Astrocyte (in vitro differentiated cells and primary cell): ENCODE results near the gene NCK2. TPM values are rescaled to one million over a fixed set of nuclear protein-coding genes. Genes with fewer than 3 reads are reported as not detected.

Source experiments
- DNase-seq: peaks from one replicate; pipeline ENCODE4 v3.0.0-alpha.2; 2010; ENCODE audit warnings: low read depth
- FAIRE-seq: peaks from 2 replicates; lab custom pipeline; 2011; peaks lifted over from hg19 to GRCh38; lab: Jason Lieb, UNC
- H2AFZ ChIP-seq: 2 replicates; pipeline ENCODE4 v1.6.0; 2012; ENCODE audit warnings: low read depth, low read length, inconsistent platforms
- H3K27ac ChIP-seq: 2 replicates; pipeline ENCODE4 v1.5.1; 2011; ENCODE audit warnings: low read depth, low read length, inconsistent platforms
- H3K27me3 ChIP-seq: 2 replicates; pipeline ENCODE4 v1.6.0; 2011; ENCODE audit warnings: low read length, inconsistent platforms; ENCODE audit not compliant: insufficient read depth
- H3K36me3 ChIP-seq: 2 replicates; pipeline ENCODE4 v1.5.1; 2011; ENCODE audit warnings: low read length, inconsistent platforms; ENCODE audit not compliant: insufficient read depth
- H3K4me1 ChIP-seq: 2 replicates; pipeline ENCODE4 v1.5.1; 2011; ENCODE audit warnings: low read length, inconsistent platforms; ENCODE audit not compliant: insufficient read depth
- H3K4me2 ChIP-seq: 2 replicates; pipeline ENCODE4 v1.6.0; 2012; ENCODE audit warnings: low read length, inconsistent platforms
- H3K4me3 ChIP-seq: 2 replicates; pipeline ENCODE4 v1.5.1; 2011; ENCODE audit warnings: low read depth, mild to moderate bottlenecking, low read length, inconsistent platforms; ENCODE audit not compliant: insufficient read depth
- H3K79me2 ChIP-seq: 2 replicates; pipeline ENCODE4 v1.6.0; 2012; ENCODE audit warnings: mild to moderate bottlenecking, low read length, inconsistent platforms; ENCODE audit not compliant: insufficient read depth
- H3K9ac ChIP-seq: 2 replicates; pipeline ENCODE4 v1.6.0; 2012; ENCODE audit warnings: mild to moderate bottlenecking, low read length, inconsistent platforms
- H3K9me3 ChIP-seq: 2 replicates; pipeline ENCODE4 v1.5.1; 2012; ENCODE audit warnings: low read depth, mild to moderate bottlenecking, low read length, inconsistent platforms; ENCODE audit not compliant: insufficient read depth
- H4K20me1 ChIP-seq: 2 replicates; pipeline ENCODE4 v1.6.0; 2012; ENCODE audit warnings: low read length, inconsistent platforms; ENCODE audit not compliant: insufficient read depth
- H3K27ac Mint-ChIP-seq: one replicate; pipeline ENCODE4 v1.8.0; 2021; ENCODE audit warnings: mild to moderate bottlenecking, mixed read lengths; ENCODE audit not compliant: unreplicated experiment
- H3K27me3 Mint-ChIP-seq: one replicate; pipeline ENCODE4 v1.8.0; 2021; ENCODE audit warnings: low read depth, mixed read lengths; ENCODE audit not compliant: unreplicated experiment
- H3K36me3 Mint-ChIP-seq: one replicate; pipeline ENCODE4 v1.8.0; 2021; ENCODE audit warnings: low read depth, mixed read lengths; ENCODE audit not compliant: unreplicated experiment
- H3K4me1 Mint-ChIP-seq: one replicate; pipeline ENCODE4 v1.8.0; 2021; ENCODE audit warnings: low read depth, mixed read lengths; ENCODE audit not compliant: unreplicated experiment
- H3K4me3 Mint-ChIP-seq: one replicate; pipeline ENCODE4 v1.8.0; 2021; ENCODE audit warnings: mild to moderate bottlenecking, moderate library complexity, mixed read lengths; ENCODE audit not compliant: unreplicated experiment
- H3K9me3 Mint-ChIP-seq: one replicate; pipeline ENCODE4 v1.8.0; 2021; ENCODE audit warnings: mild to moderate bottlenecking, mixed read lengths; ENCODE audit not compliant: unreplicated experiment
- CTCF ChIP-seq: IDR thresholded peaks from 2 replicates; pipeline ENCODE4 v1.5.1; 2011; ENCODE audit warnings: low read depth, mild to moderate bottlenecking, inconsistent platforms, low read length, moderate library complexity; ENCODE audit not compliant: insufficient read depth
- EZH2 ChIP-seq: IDR thresholded peaks from 2 replicates; pipeline ENCODE4 v1.6.1; 2012; ENCODE audit warnings: mild to moderate bottlenecking, low read length, inconsistent platforms; ENCODE audit not compliant: insufficient read depth
- total RNA-seq: library from RNA; stranded (reverse); gene quantifications from 2 replicates; pipeline ENCODE4 v1.2.1, GENCODE V29; 2021

Gene NCK2
- total RNA-seq, 1 donor from 2014 or later = 61.6 TPM

DNA sequence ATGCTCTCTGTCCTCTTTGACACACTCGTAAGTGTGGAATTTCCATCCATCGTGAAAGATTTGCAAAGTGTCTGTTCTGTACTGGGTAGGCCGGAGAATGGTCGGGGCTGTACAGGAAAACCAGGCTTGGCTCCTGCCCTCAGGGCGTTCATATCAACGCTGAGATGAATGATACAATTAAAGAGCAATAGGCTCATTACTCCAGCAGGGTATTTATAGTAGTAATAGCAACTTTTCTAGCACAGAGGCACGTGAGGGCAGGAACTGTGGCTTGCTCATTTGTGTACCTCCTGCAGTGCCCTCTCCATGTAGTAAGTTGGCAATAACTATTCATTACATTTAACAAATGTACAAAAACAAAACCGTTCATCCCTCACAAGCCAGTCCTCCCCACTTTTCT is 5.3 kb upstream of the NCK2 start:
- no peaks in the 10 kb centered on the region for H3K9me3 ChIP-seq
- Mint-ChIP-seq H3K4me1 (peaks cover 14% of the 10 kb centered on the region), H3K9me3 (peaks cover 2% of the 10 kb centered on the region), H3K36me3 (no peaks in the 10 kb centered on the region), H3K4me3 (no peak overlapping the region), H3K27me3 (no peaks in the 10 kb centered on the region), H3K27ac (no peak overlapping the region)
- H3K4me1 ChIP-seq = peaks cover 18% of the 10 kb centered on the region
- H3K27ac ChIP-seq = no peak overlapping the region
- no peak for DNase-seq
- no peaks in the 10 kb centered on the region for H3K79me2 ChIP-seq
- H2AFZ ChIP-seq = no peak overlapping the region
- H3K36me3 ChIP-seq = no peaks in the 10 kb centered on the region
- no peak overlapping the region for H3K4me2 ChIP-seq
- H3K9ac ChIP-seq = no peak overlapping the region
- no peak for TF ChIP-seq CTCF
- TF ChIP-seq EZH2 = no peak
- H3K4me3 ChIP-seq = no peak overlapping the region
- no peaks in the 10 kb centered on the region for H3K27me3 ChIP-seq
- no peaks in the 10 kb centered on the region for H4K20me1 ChIP-seq
- no peak for FAIRE-seq

DNA sequence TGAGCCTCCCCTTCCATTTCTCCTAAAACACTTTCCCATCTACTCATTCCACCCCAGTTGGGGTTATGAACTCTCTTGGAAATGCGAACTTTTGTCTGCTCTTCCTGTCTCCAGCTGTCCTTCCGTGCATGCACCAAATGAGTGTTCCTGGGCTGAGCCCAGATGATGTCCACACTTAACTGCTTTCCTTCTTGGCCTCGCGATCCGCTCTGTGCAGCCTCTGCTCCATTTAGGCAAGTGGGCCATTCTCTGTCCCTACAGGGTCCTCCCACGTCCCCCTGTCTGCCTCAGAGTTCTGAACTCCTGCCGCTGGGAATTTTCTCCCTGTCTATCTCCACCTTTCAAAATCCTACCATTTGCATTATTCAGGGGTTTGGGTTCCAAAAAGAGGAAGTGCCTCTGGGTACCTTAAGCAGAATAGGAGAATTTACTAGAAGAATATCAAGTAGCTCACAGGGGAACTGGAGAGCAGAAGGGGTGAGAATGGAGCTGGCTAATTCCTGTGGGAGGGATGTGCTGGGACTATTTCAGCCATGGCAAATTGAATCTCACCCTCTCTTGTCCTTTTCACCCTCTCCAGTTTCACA is 4.7 kb upstream of the NCK2 start:
- Histone ChIP-seq H3K9me3 (no peaks in the 10 kb centered on the region), H3K36me3 (no peaks in the 10 kb centered on the region), H3K27me3 (no peaks in the 10 kb centered on the region), H3K27ac (no peak overlapping the region), H2AFZ (no peak overlapping the region), H4K20me1 (no peaks in the 10 kb centered on the region), H3K79me2 (no peaks in the 10 kb centered on the region), H3K9ac (no peak overlapping the region), H3K4me2 (no peak overlapping the region), H3K4me1 (peaks cover 12% of the 10 kb centered on the region), H3K4me3 (no peak overlapping the region)
- peaks cover 2% of the 10 kb centered on the region for H3K9me3 Mint-ChIP-seq
- peak overlapping the region; percentile 30 for H3K4me3 Mint-ChIP-seq
- DNase-seq (no peak), FAIRE-seq (no peak)
- no peaks in the 10 kb centered on the region for H3K36me3 Mint-ChIP-seq
- no peaks in the 10 kb centered on the region for H3K27me3 Mint-ChIP-seq
- no peak overlapping the region for H3K27ac Mint-ChIP-seq
- H3K4me1 Mint-ChIP-seq = peaks cover 8% of the 10 kb centered on the region
- TF ChIP-seq CTCF (no peak), EZH2 (no peak)

DNA sequence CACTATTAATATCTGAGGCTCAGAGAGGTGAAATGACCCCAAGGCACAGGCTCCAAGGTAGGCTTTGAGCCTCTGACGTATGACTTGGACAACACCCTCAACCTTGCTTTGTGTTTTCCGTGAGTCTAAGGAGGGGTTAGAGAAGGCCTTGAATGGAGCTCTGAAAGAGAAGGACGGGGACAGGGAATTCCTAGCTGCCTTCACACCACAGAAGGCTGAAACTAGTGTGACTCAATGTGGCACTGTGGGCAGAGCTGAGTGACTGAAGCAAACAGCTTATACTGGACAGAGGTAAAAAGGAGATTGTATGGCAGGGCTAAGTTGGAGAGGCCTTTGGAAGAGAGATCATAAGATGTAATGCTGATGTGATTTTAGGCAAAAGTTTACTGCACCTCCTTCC is 3.5 kb upstream of the NCK2 start:
- Mint-ChIP-seq H3K4me3 (no peak overlapping the region), H3K9me3 (peaks cover 2% of the 10 kb centered on the region), H3K27me3 (no peaks in the 10 kb centered on the region), H3K36me3 (no peaks in the 10 kb centered on the region), H3K4me1 (no peaks in the 10 kb centered on the region), H3K27ac (no peak overlapping the region)
- Histone ChIP-seq H2AFZ (no peak overlapping the region), H3K79me2 (peaks cover 10% of the 10 kb centered on the region), H3K4me3 (no peak overlapping the region), H3K4me2 (no peak overlapping the region), H4K20me1 (peaks cover 8% of the 10 kb centered on the region), H3K27ac (no peak overlapping the region), H3K4me1 (peaks cover 10% of the 10 kb centered on the region), H3K27me3 (no peaks in the 10 kb centered on the region), H3K9ac (no peak overlapping the region), H3K9me3 (no peaks in the 10 kb centered on the region), H3K36me3 (no peaks in the 10 kb centered on the region)
- FAIRE-seq (no peak), DNase-seq (no peak)
- TF ChIP-seq CTCF (no peak), EZH2 (no peak)
